DMS53 treated with DMSO at 0.1 percent for 48 hours (cell line): ENCODE results near the gene PSTPIP2.
"Not testable (repeated sequence)": the region's sequence is repeated elsewhere in the genome, so short reads cannot be mapped to it uniquely, and the experiment has no call there.

Experiments used
- DNase-seq: peaks from one replicate; lab custom pipeline; 2025; ENCODE audit not compliant: unreplicated experiment; lab: John Stamatoyannopoulos, UW

Gene PSTPIP2

GRCh38 chr18:46070232-46070631 is 1.8 kb downstream of the PSTPIP2 start:
- no peak for DNase-seq

- no peak for DNase-seq
These were observed 2.5 kb downstream of the PSTPIP2 start for GRCh38 chr18:46069524-46069923.

GRCh38 chr18:46068763-46069162 is 3.3 kb downstream of the PSTPIP2 start:
- DNase-seq = no peak

GRCh38 chr18:46067438-46068007 is 4.5 kb downstream of the PSTPIP2 start:
- DNase-seq = peak; percentile 54

GRCh38 chr18:46062781-46063180 is 9.3 kb downstream of the PSTPIP2 start:
- no peak for DNase-seq

- no peak for DNase-seq
These were observed 10.3 kb downstream of the PSTPIP2 start for GRCh38 chr18:46061796-46062195.

GRCh38 chr18:46061387-46061786 is 10.7 kb downstream of the PSTPIP2 start:
- no peak for DNase-seq

GRCh38 chr18:46060359-46060841 is 11.7 kb downstream of the PSTPIP2 start:
- no peak for DNase-seq

GRCh38 chr18:46055838-46056230 is 16.2 kb downstream of the PSTPIP2 start:
- no peak for DNase-seq

- no peak for DNase-seq
These were observed 16.9 kb downstream of the PSTPIP2 start for GRCh38 chr18:46054956-46055837.

- no peak for DNase-seq
These were observed 18.5 kb downstream of the PSTPIP2 start for GRCh38 chr18:46053368-46054095.

- DNase-seq = no peak
These were observed 20.2 kb downstream of the PSTPIP2 start for GRCh38 chr18:46051731-46052461.

- no peak for DNase-seq
These were observed 21.8 kb downstream of the PSTPIP2 start for GRCh38 chr18:46050268-46050667.

- no peak for DNase-seq
These were observed 23.4 kb downstream of the PSTPIP2 start for GRCh38 chr18:46048641-46049040.

- DNase-seq = not testable (repeated sequence)
These were observed 24.7 kb downstream of the PSTPIP2 start for GRCh38 chr18:46047369-46047768.

GRCh38 chr18:46046688-46047087 is 25.4 kb downstream of the PSTPIP2 start:
- DNase-seq = no peak

GRCh38 chr18:46046126-46046525 is 25.9 kb downstream of the PSTPIP2 start:
- DNase-seq = no peak

- no peak for DNase-seq
These were observed 29.4 kb downstream of the PSTPIP2 start for GRCh38 chr18:46042571-46043123.

- no peak for DNase-seq
These were observed 31.3 kb downstream of the PSTPIP2 start for GRCh38 chr18:46040747-46041104.

- DNase-seq = no peak
These were observed 31.9 kb downstream of the PSTPIP2 start for GRCh38 chr18:46040033-46040746.
